Vagina (tissue), 2 donors: ENCODE measurements around the gene NUDT12. TPM values are rescaled to one million over a fixed set of nuclear protein-coding genes. Genes with fewer than 3 reads are reported as not detected.

ENCODE experiments used
- DNase-seq, 2 donors: peaks; one replicate each; pipeline ENCODE4 v3.0.0-alpha.2; 2017; ENCODE audit errors: extremely low spot score in 2 of 2
- H3K27ac ChIP-seq: fragments of 200-600 bp; sonication (generic); one replicate; pipeline ENCODE4 v1.5.1; 2019
- H3K27me3 ChIP-seq: fragments of 200-600 bp; sonication (generic); one replicate; pipeline ENCODE4 v1.5.1; 2019
- H3K36me3 ChIP-seq, 2 donors: fragments of 200-600 bp; sonication (generic); one replicate each; pipeline ENCODE4 v1.5.1; 2017 to 2019
- H3K4me1 ChIP-seq: fragments of 200-600 bp; sonication (generic); one replicate; pipeline ENCODE4 v1.5.1; 2019
- H3K4me3 ChIP-seq, 2 donors: fragments of 200-600 bp; sonication (generic); 1 replicate in 1 of 2; 2 replicates in 1 of 2; pipeline ENCODE4 v1.5.1; 2016 to 2019
- H3K9me3 ChIP-seq: fragments of 200-600 bp; sonication (generic); one replicate; pipeline ENCODE4 v1.5.1; 2019
- CTCF ChIP-seq, 3 experiments: fragments of 450-650 bp in 2 of 3; fragments of 200-600 bp in 1 of 3; sonication (generic) in 1 of 3; IDR thresholded peaks; one replicate each; pipeline ENCODE4 v1.5.1; 2017 to 2019; ENCODE audit warnings: antibody characterized with exemption in 3 of 3, mild to moderate bottlenecking in 2 of 3, moderate library complexity in 2 of 3
- POLR2A ChIP-seq, 2 donors: fragments of 450-650 bp; IDR thresholded peaks; one replicate each; pipeline ENCODE4 v1.6.1; 2017; ENCODE audit warnings: antibody characterized with exemption in 2 of 2, mild to moderate bottlenecking in 2 of 2, moderate library complexity in 2 of 2
- POLR2AphosphoS5 ChIP-seq, 2 donors: sonication (generic); formaldehyde crosslinking; IDR thresholded peaks; one replicate each; pipeline ENCODE4 v1.9.0; 2017; ENCODE audit warnings: antibody characterized with exemption in 2 of 2, mild to moderate bottlenecking in 2 of 2, low read depth in 1 of 2; ENCODE audit not compliant: insufficient read depth in 1 of 2
- intact Hi-C: fragments of 100-400 bp; cut with DNase I; formaldehyde crosslinking; loops from one replicate; pipeline ENCODE4 v1.15.1; 2023
- total RNA-seq: library from RNA; depleted of rRNA; stranded (reverse); fragments of >200 nt; gene quantifications from one replicate; pipeline ENCODE4 v1.2.3, GENCODE V29; 2016

Gene NUDT12
- total RNA-seq, 1 donor from 2014 or later: 5.9 TPM

GRCh38 chr5:103587185-103587748, 24.7 kb upstream of the NUDT12 start:
- TF ChIP-seq POLR2AphosphoS5 (IDR thresholded peaks at IDR 0.05; ENCODE audit: insufficient read depth in 1 of 2, low read depth in 1 of 2) (no peak), CTCF (IDR thresholded peaks at IDR 0.05) (no peak), POLR2A (IDR thresholded peaks at IDR 0.05) (no peak)
- Histone ChIP-seq H3K36me3 (no peaks in the 10 kb centered on the region), H3K4me3 (no peak overlapping the region), H3K4me1 (no peaks in the 10 kb centered on the region), H3K9me3 (no peaks in the 10 kb centered on the region), H3K27ac (no peak overlapping the region), H3K27me3 (no peaks in the 10 kb centered on the region)
- DNase-seq: no peak
- intact Hi-C loops: no loop called here

- Histone ChIP-seq H3K9me3 (no peaks in the 10 kb centered on the region), H3K4me1 (no peaks in the 10 kb centered on the region), H3K27ac (no peak overlapping the region), H3K36me3 (no peaks in the 10 kb centered on the region), H3K27me3 (no peaks in the 10 kb centered on the region), H3K4me3 (no peak overlapping the region)
- DNase-seq: no peak
- TF ChIP-seq POLR2AphosphoS5 (IDR thresholded peaks at IDR 0.05; ENCODE audit: insufficient read depth in 1 of 2, low read depth in 1 of 2) (no peak), CTCF (IDR thresholded peaks at IDR 0.05) (no peak), POLR2A (IDR thresholded peaks at IDR 0.05) (no peak)
- intact Hi-C loops: no loop called here
Measured at GRCh38 chr5:103582364-103582763, 19.8 kb upstream of the NUDT12 start.

- intact Hi-C loops: no loop called here
- DNase-seq: no peak
- H3K27ac ChIP-seq: no peak overlapping the region
- no peaks in the 10 kb centered on the region for H3K9me3 ChIP-seq
- no peak for TF ChIP-seq POLR2A (IDR thresholded peaks at IDR 0.05)
- TF ChIP-seq POLR2AphosphoS5 (IDR thresholded peaks at IDR 0.05; ENCODE audit: insufficient read depth in 1 of 2, low read depth in 1 of 2): no peak
- no peak for TF ChIP-seq CTCF (IDR thresholded peaks at IDR 0.05)
- H3K36me3 ChIP-seq: no peaks in the 10 kb centered on the region
- no peaks in the 10 kb centered on the region for H3K27me3 ChIP-seq
- no peaks in the 10 kb centered on the region for H3K4me1 ChIP-seq
- H3K4me3 ChIP-seq: no peak overlapping the region
Measured at GRCh38 chr5:103573411-103573810, 10.8 kb upstream of the NUDT12 start.

GRCh38 chr5:103572454-103572853, 9.9 kb upstream of the NUDT12 start:
- Histone ChIP-seq H3K36me3 (no peaks in the 10 kb centered on the region), H3K4me1 (no peaks in the 10 kb centered on the region), H3K27me3 (no peaks in the 10 kb centered on the region), H3K9me3 (no peaks in the 10 kb centered on the region), H3K27ac (no peak overlapping the region), H3K4me3 (no peak overlapping the region)
- intact Hi-C loops: no loop called here
- TF ChIP-seq POLR2AphosphoS5 (IDR thresholded peaks at IDR 0.05; ENCODE audit: insufficient read depth in 1 of 2, low read depth in 1 of 2): no peak
- no peak for TF ChIP-seq POLR2A (IDR thresholded peaks at IDR 0.05)
- no peak for TF ChIP-seq CTCF (IDR thresholded peaks at IDR 0.05)
- no peak for DNase-seq

GRCh38 chr5:103571730-103572129, 9.1 kb upstream of the NUDT12 start:
- Histone ChIP-seq H3K4me3 (no peak overlapping the region), H3K9me3 (no peaks in the 10 kb centered on the region), H3K27ac (no peak overlapping the region), H3K36me3 (no peaks in the 10 kb centered on the region), H3K27me3 (no peaks in the 10 kb centered on the region), H3K4me1 (no peaks in the 10 kb centered on the region)
- DNase-seq: no peak
- TF ChIP-seq POLR2AphosphoS5 (IDR thresholded peaks at IDR 0.05; ENCODE audit: insufficient read depth in 1 of 2, low read depth in 1 of 2): no peak
- no peak for TF ChIP-seq POLR2A (IDR thresholded peaks at IDR 0.05)
- TF ChIP-seq CTCF (IDR thresholded peaks at IDR 0.05): no peak
- intact Hi-C loops: no loop called here
